IPS DF 19.7 (cell line): ENCODE results near the gene CPVL.
"Not testable (repeated sequence)": the region's sequence is repeated elsewhere in the genome, so short reads cannot be mapped to it uniquely, and the experiment has no call there.

Experiments
- DNase-seq: peaks from one replicate; pipeline ENCODE4 v3.0.0-alpha.2; 2013; ENCODE audit warnings: low read depth, low spot score

CPVL gene

DNA sequence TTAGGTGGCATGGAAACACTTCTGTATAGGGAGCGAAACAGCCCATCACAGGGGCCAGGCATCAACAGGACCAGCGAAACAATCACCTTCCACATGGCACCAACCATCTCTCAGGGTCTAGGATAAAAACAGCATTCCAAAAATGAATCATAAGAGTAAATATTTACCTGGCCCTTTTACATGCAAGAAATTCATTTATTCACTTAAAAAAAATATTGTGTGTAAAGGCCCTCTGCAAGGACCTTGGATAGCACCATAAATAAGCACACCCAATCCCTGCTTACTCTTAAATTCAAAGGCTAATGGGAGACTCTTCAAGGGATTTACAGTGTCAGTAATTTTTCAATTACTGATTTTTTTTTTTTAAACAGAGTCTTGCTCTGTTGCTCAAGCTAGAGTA, 25.4 kb downstream of the CPVL start:
- no peak for DNase-seq

DNA sequence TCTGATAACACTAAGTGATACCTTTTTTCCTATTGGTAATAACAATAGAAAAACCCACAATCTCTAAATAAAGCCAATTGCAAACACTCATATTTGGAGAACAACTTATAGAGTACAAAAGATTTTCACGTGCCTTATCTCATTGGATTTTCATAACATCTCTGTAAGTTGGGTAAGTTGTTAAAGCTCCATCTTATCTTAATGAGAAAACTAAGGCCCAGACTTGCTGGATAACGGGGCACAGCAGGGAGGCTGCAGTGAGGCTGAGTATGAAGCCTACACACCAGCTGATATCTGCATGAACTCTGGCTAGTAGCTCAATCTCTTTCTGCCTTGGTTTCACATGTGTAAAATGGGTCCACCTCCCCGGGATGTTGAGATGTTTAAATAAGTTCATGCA, 26.8 kb downstream of the CPVL start:
- DNase-seq, result no peak

DNA sequence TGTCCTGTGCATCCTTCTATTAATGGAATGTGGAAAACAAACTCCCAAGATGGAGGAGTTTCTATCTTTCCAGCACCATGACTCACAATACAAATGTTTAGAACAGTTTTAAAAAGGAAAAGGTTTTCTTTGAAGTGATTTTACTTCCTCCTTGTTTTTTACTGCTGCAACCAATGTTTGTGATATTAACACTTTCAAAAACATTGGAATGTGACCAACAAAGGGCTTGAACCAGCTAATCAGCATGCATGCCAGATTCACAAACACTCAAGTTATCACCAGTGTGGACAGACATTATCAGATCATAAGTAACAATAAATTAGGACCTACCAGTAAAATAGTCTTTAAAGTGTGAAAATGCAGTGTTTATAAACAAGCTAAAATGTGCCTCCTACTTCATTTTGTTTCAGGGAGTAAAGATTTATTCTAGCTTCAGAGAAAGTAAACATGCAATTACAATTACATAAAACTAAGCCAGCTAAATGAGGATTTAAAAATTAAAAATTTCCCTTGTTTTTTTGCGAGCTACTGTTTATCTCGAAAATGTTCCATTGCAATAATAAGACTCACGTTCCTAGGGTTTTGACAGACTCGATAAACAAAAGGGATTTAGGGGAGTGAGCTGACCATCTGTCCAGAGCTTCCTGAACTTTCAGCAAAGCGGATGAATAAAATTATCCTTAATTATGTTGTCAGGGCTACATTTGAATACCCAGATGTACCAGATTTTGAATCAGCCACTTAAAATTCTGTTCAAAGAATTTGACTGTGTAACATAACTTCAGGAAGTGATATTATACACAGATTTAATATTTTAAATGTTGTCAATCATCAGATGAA, 29.8 kb downstream of the CPVL start:
- DNase-seq, result no peak

DNA sequence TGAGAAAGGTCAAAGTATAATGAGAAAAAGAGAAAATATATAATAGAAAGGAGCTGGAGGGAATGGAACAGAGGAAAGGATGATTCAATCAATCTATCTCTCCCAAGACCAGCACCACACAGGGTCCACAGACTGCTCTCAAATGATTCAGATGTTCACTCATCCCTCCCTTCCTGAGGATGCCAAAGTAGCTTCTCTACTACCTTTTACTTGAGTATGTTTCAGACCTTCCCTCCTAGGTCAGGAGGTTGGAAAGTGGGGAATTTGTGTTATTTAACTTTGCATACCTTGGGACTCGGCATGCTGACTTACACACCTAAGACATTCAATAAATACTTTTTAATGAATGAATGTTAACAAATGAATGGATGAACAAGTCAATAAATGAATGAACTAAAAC, 30.6 kb downstream of the CPVL start:
- DNase-seq, result no peak

DNA sequence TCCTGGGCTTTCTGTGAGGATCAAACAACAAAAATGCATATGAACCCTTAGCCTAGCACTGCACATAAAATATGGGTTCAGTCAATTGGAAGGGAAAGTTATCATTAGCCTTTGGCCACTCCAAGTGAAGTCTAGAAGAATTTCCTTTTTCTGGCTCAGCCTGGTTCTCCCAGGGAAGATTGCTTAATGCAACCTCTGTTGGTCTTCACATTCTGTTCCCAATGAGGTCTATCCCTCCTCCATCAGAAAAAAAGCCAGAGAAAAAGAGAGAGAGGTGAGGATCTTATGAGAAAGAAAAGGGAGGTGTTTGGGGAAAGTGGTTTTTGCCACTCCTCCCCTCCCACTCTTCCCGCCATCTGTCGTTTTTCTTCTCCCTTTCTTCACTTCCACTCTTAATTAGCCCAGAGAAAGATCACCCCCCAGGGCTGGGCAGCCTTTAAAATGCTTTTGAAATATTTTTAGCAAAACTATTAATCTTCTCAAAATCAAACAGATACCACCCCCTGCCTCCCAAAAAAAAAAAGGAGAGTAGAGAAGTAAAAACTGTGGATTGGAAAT, 31.1 kb downstream of the CPVL start:
- no peak for DNase-seq

DNA sequence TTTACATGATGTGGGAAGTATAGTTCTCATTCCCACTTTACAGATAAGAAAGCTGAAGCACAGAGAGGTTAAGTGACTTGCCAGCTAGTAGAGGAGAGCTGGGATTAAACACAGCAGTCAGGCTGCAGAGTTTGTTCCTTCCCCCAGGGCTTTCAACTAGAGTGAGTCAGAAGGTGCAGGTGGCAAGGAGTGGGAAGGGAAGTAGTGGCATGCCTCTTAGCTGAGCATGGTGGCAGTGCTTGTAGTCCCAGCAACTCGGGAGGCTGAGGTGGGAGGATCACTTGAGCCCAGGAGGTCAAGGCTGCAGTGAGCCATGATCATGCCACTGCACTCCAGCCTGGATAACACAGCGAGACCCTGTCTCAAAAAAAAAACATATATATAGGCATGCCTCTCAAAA, 32.1 kb downstream of the CPVL start:
- not testable (repeated sequence) for DNase-seq

DNA sequence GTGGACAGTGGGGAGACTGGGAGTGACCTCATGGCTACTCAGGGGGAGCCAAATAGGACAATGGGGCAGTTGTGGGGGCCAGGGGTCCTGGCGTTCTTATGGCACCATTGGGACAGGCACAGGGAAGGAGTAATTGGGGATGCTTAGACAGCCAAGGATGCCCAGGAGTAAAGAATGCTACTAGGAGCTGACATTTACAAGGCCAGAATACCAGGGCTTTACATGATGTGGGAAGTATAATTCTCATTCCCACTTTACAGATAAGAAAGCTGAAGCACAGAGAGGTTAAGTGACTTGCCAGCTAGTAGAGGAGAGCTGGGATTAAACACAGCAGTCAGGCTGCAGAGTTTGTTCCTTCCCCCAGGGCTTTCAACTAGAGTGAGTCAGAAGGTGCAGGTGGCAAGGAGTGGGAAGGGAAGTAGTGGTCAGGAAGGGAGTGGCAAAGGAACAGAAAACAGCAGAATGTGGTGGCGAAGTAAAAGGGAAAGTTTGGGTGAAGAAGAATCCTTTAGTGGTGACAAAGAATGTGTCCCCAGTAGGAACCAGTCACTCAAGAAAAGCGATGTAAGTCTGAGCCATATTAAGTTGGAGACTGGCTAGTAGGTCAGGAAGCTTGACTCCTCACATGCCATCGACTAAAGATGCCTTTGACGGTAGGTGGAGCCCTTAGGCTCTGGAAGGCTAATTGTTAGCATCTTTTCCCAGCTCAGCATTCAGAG, 32.8 kb downstream of the CPVL start:
- DNase-seq, result no peak

DNA sequence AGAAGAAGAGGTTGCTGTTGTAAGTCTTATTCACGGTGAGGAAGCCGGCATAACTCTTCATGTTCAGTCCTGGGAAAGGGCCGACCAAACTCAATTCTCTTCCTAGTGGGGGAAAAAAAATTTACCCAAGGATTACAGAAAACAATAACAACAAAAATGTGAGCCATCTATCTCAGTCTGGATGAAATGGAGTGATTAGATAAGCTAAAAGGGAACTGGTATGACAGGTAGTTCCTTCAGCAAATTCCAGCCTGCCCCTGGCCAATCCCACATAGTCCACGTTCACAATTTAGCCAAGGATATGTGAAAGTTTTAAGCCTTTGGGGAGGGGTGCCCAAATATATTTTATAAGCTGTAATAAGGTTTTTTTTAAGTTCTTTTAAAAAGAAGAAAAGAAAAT, 33.6 kb downstream of the CPVL start:
- no peak for DNase-seq

DNA sequence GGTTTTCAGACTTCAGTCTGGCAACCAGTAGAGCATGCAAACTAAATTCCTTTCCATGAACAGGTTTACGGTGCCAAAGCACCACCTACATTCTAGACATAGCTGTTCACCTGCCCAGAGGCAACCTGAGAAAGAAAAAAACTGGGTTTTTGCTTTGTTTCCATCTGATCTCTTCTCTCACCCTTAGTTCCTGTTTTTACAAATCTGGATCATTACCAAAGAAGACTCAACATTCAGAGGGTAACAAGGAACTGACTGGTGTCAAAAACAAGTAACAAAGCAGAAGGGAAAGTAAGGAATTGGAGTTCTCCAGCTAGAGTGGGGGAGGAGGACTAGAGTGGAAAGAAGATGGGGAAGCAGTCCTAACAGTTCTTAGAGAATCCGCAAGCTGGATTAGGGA, 36.4 kb downstream of the CPVL start:
- DNase-seq, result no peak

DNA sequence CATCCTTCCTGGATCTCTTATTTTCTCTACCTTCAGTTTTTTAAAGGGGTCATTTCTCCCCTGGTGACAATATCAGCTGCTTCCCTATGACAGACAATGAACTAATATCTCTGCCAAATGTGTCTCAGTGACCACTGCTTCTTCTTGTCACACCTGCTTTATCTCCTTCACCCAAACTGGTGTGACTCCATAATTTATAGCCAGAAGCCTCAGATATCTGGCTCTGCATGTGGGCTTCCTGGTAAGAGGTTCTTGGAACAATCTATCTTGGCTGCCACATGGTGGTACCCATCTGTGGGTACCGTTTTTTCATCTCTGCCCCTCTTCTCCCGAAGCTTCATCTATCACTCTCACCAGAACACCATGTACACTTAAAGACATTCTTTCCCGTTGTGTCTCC, 37.0 kb downstream of the CPVL start:
- DNase-seq, result no peak

DNA sequence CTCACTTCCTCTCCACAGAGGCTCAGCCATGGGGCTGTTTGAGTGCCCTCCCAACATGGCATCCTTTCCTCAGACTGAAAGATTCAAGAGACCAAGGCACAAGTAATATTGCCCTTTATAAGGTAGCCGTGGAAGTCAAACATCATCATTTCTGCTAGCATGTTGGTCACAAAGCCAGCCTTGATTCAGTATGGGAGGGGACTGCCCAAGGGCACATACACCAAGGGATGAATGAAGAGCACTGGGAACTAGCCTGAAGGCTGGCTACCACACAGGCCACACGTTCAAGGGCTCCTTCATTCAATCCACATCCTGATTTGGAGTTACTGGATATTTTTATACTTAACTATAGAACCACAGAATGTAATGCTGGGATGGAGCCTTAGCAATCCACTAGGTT, 39.3 kb downstream of the CPVL start:
- no peak for DNase-seq

DNA sequence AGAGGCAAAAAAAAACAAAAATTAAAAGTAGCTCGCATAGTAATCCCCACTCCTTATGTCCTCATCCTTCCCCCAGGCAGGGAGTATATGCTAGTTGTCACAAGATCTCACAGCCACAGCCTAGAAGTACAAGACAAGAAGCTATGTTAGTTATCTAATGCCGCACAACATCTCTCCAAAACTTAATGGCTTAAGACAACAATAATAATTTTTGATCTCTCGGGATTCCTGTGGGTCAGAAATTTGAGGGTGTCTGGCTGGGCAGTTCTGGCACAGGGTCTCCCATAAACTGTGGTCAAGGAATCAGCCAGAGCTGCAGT, 39.7 kb downstream of the CPVL start:
- no peak for DNase-seq

DNA sequence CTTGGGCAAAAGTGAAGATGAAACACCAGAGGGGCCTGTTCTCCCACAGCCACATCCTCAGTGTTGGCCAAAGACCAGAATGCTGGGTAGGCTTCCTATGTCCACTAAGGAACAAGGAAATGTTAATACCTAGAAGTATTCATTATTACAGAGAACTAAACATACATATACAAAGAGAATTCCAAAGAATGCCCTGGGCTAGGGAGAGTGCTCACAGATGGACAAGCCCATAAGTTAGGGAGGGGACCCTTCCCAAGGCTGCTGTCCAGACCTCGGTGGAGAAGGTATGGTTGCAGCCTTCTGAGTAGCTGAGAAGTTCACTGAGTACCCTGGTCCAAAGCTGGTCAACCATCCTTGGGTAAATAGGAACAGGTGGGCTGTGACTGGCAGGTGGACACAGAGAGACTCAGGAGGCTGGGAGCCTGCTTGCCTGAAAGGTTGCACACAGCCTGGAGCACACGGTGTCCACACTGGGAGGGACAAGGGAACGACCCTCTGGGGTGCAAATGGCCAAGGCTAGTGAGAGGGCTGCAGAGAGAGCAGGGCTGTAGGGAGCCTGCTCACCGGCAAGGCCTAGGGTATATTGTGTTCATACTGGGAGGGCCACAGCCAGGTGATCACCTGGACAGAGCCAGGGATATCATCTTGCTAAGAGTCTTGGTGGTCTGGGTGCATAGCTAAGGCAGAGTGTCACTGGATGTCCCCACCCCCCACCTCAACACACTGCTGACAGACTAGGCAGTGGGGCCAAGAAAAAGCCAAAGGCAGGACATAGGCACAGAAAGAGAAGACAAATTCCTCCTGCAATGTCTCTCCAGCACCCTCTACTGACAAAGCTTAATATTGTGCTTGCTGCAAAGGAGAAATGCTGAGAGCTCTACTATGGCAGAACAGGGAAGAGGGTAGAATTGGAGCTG, 40.3 kb downstream of the CPVL start:
- peak; percentile 28 for DNase-seq

DNA sequence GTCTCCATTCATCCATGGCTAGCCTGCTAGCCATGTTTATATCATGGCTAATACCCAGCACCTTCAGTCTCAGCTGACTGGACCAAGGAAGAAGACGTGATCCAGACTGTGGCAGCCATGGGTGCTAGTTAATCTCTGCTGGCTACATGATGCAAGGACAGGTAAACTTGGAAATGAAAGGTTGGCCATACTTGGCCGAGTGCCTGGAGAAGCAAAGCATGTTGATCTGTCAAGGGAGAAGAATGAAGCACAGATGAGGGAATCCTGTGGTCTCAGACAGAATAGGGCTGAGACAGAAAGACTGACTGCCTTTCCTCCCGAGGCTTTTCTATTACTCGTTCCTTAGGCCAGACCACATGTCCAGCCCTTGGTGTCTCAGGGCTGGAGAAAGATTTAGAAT, 41.1 kb downstream of the CPVL start:
- DNase-seq, result no peak

DNA sequence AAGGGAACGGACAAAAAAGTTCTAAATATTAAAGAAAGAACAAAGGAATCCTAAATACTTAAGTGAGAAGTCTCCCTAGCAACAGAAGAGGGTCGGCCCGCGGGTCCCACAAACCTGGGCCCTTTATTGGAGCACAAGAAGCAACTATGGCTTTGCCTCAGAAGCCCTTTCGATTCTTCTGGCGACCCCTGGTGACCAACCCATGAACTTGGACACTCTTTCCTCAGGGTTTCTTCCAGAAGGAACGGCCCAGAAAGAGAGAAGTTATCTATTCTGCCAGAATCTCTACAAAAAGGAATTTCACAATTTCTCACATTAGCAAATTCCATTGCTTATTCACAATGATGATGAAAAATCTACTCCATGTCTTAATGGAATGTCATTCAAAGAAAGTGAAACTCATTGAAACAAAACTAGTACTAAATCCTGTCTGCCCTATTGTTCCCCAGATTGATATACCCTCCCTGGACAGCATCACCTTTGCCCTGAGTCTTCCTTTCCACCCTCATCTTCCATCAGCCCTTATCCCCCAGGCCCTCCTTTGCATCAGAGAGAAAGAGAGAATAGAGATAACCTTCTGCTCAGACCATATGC, 43.7 kb downstream of the CPVL start:
- DNase-seq, result peak; percentile 48

DNA sequence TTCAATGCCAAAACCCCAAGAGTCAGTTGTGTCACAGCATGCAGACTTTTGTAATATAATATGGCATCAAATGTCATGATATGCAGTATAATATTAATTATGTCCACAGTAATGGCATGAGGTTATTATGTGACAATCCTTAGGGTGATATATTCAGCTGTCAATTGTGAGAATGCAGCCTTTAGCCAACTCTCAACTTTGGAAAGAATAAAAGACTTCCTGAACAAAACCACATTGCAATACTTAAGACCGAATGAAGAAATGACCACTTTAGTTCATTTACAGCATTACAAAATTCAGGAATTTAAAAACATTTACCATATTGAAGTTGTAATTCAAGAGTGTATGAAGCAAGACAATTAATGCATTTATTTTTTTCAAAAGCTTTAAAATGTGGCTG, 45.4 kb downstream of the CPVL start:
- no peak for DNase-seq

DNA sequence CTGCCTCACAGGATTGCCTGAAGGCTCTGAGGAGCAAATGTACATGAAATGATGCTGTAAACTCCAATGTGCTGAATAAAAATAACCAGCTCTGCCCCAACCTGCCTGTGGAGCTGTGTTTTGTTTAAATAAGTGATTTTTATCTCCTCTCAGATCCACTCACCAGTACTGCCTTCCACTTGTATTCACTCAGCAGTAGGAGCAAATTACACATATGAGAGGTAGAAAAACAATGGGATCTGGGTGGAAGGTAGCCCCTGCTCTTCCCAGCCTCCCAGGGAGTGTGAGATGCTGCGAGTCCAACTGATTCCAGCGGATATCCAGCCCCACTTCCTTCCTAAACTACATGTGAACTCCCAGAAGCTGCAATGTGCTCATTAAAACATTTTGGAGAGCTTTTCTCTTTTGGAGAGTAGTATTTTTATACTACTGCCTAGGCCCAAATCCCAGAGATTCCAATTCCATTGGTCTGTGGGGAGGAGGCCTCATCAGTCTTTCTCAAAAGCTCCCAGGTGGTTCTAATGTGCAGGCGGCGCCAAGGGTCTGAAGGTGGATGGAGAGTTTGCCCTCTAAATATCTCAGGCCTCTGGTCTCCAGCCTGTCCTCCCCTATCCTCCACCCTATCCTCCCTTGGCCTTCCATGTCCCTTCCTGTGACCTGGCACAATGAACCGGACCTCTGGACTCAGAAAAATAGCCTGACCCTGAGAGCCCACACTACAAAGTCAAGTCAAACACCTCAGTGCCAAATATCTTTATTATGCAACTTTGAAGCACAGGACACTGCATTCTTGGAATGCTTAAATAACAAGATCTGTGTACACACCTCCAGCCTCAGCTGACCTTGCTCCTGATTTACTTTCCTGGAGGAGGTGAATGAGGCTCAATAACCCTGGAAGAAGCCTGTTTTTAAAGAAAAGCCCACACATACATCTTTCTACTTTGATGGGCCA, 46.2 kb downstream of the CPVL start:
- no peak for DNase-seq

DNA sequence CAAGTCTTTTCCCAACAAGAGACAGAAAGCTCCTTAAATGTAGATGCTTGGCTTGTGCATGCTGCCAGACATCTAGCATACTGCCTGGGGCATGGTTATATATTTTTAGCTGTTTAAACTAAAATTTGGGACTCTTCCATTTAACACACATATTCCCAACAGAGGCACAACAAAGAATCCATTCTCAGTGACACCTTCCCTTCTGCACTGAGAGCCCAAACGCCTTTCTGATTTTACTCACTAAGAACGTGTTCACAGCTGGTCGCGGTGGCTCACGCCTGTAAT, 49.9 kb downstream of the CPVL start:
- no peak for DNase-seq

DNA sequence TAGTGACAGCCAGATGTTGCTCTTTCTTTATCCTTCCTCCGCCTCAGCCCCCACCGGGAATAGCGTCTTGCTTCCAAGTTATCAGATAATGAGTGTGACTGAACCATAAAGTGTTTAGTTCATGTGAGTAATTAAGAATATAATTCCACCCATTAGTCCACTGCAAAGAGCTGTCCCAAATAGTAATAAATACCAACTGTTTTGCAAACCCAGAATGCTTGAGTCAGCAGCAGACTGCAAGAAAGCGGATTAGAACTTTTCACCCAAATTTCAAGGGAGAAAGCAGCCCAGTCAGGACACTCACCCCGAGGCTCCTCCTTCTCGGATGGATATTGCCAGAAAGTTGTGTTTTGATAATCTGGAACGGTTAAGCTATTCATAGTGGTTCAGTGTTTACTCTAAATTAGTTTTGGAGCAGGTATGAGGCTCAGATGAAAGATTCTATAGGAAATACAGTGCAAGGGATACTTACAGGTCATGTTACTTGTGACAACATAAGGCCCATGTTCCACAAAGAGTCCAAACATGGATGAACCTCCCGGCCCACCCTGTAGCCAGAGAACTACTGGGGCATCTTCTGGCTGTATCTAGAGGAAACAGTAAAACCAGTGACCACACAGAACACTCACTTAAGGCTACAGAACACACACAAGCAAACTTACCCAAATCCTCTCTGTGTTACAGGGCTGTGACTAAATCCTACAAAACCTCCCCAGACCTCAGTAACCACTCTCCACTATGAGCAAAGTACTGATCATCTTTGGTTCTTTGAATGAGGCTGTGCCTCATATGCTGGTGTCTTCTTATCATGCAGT, 50.5 kb downstream of the CPVL start:
- DNase-seq, result no peak

DNA sequence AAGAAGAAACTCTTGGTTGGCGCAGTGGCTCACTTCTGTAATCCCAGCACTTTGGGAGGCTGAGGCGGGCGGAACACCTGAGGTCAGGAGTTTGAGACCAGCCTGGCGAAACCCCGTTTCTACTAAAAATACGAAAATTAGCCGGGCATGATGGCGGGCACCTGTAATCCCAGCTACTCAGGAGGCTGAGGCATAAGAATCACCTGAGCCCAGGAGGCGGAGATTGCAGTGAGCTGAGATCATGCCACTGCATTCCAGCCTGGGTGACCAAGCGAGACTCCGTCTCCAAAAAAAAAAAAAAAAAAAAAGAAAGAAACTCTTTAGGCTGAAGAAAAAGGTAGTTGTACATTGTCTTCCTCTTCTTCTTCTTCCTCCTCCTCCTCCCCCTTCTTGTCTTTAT, 53.2 kb downstream of the CPVL start:
- DNase-seq, result not testable (repeated sequence)
